GM13977 (cell line): Measurements from ENCODE around the gene AGFG2.

Source experiments
- DNase-seq: peaks from one replicate; pipeline ENCODE4 v3.0.0; 2012; ENCODE audit warnings: low spot score
- in situ Hi-C: fragments of 300-500 bp; cut with MboI; formaldehyde crosslinking; loops from one replicate; pipeline ENCODE4 v1.12.0; 2022; ENCODE audit warnings: low sequenced_read_pairs, low pct_unique_long_range_greater_than_20kb, mixed read lengths, inconsistent platforms; ENCODE audit not compliant: unreplicated experiment
- TF ChIP-seq, protein P1 (sequence below): IDR thresholded peaks from 2 replicates; pipeline ENCODE4 v1.5.1; 2012; ENCODE audit warnings: mild to moderate bottlenecking, control low read depth; ENCODE audit not compliant: insufficient read depth; ENCODE audit errors: extremely low read depth, missing control alignments

Gene AGFG2

DNA sequence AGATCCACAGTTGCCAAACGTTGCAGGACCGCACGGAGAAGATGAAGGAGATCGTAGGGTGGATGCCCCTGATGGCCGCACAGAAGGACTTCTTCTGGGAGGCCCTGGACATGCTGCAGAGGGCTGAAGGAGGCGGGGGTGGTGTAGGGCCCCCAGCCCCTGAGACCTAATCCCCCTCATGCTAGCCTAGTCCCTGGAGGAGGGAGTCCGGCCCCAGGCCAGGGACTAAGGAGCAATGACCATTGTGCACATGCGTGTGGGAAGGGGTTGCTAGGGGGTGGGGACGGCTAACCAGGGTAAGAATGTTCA is 61.7 kb downstream of the AGFG2 start:
- DNase-seq, result no peak
- TF ChIP-seq, protein P1, sequence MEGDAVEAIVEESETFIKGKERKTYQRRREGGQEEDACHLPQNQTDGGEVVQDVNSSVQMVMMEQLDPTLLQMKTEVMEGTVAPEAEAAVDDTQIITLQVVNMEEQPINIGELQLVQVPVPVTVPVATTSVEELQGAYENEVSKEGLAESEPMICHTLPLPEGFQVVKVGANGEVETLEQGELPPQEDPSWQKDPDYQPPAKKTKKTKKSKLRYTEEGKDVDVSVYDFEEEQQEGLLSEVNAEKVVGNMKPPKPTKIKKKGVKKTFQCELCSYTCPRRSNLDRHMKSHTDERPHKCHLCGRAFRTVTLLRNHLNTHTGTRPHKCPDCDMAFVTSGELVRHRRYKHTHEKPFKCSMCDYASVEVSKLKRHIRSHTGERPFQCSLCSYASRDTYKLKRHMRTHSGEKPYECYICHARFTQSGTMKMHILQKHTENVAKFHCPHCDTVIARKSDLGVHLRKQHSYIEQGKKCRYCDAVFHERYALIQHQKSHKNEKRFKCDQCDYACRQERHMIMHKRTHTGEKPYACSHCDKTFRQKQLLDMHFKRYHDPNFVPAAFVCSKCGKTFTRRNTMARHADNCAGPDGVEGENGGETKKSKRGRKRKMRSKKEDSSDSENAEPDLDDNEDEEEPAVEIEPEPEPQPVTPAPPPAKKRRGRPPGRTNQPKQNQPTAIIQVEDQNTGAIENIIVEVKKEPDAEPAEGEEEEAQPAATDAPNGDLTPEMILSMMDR, result no peak
- in situ Hi-C loops, result no loop called here

DNA sequence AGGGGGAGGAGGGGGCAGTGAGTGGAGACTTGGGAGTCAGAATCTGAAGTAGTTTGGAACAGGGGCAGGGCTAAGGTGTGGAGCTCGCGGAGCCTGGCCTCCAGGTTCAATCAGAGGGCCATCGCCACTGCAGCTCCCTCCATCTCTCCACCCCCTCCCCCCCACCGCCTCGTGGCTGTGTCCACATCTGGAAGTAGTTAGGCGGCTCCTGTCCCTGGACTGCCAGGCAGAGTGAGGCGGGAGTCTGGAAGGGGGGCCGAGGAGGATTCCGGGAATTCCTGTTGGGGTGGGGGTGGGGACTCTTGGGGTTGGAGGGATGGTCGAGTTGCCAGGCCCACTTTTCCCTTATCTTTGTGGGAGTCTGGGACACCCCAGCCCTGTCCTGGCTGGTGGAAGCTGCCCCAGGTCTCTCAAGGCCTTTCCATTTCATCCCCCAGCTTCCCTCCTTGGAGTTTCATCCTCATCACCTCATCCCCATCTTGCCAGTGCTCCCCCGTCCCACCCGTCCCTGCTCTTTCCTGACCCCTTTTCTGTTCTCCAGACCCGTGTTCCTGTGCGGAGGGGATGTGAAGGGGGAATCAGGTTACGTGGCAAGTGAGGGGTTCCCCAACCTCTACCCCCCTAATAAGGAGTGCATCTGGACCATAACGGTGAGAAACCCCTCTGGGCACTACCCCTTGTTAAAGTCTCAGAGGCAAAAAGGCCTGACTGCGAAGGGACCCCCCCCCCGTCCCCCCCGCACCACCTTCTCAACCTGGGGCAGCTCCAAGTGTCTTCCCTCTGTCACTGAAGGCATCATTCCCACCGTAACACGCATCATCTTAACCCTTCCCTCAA is 64.1 kb downstream of the AGFG2 start:
- DNase-seq, result no peak
- TF ChIP-seq, protein P1, result no peak
- in situ Hi-C loops, result no loop called here

DNA sequence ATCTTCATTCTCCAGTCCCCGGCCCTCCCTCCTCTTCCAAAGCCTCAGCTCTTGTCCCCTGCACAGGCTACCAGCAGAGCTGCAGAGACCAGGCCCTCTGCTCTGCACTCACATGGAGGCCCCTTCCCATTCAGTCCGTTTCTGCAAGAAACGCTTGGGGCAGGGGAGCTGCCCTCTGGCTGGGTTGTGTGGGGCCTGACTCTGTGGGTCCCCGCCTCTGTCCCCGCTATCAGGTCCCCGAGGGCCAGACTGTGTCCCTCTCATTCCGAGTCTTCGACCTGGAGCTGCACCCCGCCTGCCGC is 64.7 kb downstream of the AGFG2 start:
- in situ Hi-C loops, result no loop called here
- no peak for DNase-seq
- TF ChIP-seq, protein P1, result no peak

DNA sequence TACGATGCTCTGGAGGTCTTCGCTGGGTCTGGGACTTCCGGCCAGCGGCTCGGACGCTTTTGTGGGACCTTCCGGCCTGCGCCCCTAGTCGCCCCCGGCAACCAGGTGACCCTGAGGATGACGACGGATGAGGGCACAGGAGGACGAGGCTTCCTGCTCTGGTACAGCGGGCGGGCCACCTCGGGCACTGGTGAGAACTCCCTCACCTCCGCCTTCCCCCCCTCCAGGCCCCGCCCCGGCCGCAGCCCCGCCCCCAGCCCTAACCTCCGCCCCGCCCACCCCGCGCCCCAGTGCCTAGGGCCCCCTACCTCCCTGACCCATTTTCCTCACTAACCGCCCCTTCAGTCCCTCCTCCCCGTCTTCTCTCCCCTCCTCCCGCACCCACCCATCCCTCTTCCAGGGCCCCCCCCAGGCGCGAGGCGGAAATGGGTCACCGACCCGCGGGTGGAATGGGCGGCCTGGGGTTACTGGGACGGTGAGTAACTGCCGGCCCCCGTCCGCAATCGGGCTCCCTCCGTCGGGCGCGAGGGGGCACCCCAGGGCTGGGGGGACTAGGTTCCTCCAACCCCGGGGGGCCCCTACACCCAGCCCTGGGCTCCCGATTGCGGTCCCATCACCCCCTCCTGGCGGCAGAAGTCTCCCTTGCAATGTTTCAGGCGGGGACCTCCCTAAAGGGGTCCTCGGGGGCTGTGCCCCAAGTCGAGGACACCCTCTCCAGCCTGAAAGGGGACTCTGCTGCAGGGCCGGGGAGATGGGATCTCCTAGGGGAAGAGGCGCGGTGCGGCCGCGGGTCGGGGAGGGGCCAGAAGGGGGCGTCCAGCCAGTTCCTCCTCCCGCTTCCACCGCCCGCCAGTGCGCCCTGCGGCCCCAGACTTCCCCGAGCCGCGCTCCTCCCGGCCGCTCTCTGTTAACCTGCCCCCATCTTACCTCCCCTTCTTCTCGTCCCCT is 65.3 kb downstream of the AGFG2 start:
- in situ Hi-C loops, result no loop called here
- DNase-seq, result peak; percentile 94
- TF ChIP-seq, protein P1, result peak; percentile 47

DNA sequence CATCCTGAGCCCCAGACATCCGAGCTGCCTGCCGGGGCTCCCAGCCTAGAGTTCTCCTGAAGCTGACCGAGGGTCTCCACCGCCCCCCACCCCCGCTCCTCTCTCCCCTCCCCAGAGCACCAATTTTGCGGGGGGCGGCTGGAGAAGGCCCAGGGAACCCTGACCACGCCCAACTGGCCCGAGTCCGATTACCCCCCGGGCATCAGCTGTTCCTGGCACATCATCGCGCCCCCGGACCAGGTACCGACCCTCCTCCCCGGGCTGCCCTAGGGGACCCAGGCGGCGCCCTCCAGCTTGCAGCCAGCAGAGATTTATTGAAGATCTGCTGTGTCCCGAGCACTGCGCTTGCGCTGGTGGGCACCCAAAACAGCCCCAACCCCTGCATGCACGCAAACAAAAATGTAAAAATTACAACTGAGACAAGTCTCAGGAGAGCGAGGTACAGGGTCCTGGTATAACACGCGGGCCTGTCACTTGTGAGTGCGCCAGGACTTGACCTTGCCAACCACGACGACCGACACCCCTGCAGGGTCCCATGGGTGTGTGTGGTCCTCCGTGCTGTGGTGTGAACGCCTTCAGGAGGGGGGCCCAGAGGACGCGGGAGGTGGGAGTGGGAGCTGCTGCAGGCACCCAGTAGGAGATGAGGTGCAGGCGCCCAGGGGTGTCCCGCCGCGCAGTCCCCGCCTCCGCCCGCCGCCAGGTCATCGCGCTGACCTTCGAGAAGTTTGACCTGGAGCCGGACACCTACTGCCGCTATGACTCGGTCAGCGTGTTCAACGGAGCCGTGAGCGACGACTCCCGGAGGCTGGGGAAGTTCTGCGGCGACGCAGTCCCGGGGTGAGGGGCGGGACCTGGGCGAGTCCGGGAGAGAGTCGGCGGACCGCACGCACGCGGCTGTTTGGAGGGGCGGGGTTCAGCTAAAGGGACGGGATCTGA is 66.2 kb downstream of the AGFG2 start:
- TF ChIP-seq, protein P1, result no peak
- in situ Hi-C loops, result no loop called here
- DNase-seq, result no peak

DNA sequence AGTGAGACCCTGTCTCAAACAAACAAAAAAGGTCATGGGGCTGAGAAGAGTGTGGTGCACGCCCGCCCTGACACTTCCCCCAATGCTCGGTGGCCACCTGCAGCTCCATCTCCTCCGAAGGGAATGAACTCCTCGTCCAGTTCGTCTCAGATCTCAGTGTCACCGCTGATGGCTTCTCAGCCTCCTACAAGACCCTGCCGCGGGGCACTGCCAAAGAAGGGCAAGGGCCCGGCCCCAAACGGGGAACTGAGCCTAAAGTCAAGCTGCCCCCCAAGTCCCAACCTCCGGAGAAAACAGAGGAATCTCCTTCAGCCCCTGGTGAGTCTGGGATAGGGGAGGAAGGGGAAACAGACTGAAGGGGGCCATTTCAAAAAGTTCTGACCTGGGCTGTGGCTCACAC is 67.3 kb downstream of the AGFG2 start:
- in situ Hi-C loops, result no loop called here
- no peak for DNase-seq
- TF ChIP-seq, protein P1, result no peak
